Neuronal stem cell (in vitro differentiated cells): Measurements from ENCODE around the gene USP27X.

Experiments used
- DNase-seq: peaks from one replicate; pipeline ENCODE4 v3.0.0-alpha.2; 2013; ENCODE audit warnings: low spot score
- H2AFZ ChIP-seq: one replicate; pipeline ENCODE4 v1.6.1; 2013; ENCODE audit warnings: mild to moderate bottlenecking, low read length, inconsistent platforms
- H2AK5ac ChIP-seq: 2 replicates; pipeline ENCODE4 v1.6.1; 2013; ENCODE audit warnings: low read depth, mild to moderate bottlenecking, inconsistent platforms, low read length, moderate library complexity, mixed read lengths
- H2BK120ac ChIP-seq: 2 replicates; pipeline ENCODE4 v1.6.1; 2013; ENCODE audit warnings: low read depth, mild to moderate bottlenecking, inconsistent platforms, low read length, moderate library complexity, mixed read lengths
- H2BK12ac ChIP-seq: one replicate; pipeline ENCODE4 v1.6.1; 2013; ENCODE audit warnings: low read length, inconsistent platforms
- H2BK15ac ChIP-seq: 2 replicates; pipeline ENCODE4 v1.6.1; 2013; ENCODE audit warnings: mild to moderate bottlenecking, low read length, inconsistent platforms, mixed read lengths
- H2BK5ac ChIP-seq: one replicate; pipeline ENCODE4 v1.6.1; 2013; ENCODE audit warnings: inconsistent platforms, mild to moderate bottlenecking, low read length, moderate library complexity
- H3K14ac ChIP-seq: one replicate; pipeline ENCODE4 v1.6.1; 2013; ENCODE audit warnings: low read length, inconsistent platforms
- H3K18ac ChIP-seq: 2 replicates; pipeline ENCODE4 v1.6.1; 2013; ENCODE audit warnings: low read length, inconsistent platforms
- H3K23ac ChIP-seq: 2 replicates; pipeline ENCODE4 v1.6.1; 2013; ENCODE audit warnings: low read depth, mild to moderate bottlenecking, mixed read lengths, low read length, inconsistent platforms; ENCODE audit not compliant: poor library complexity
- H3K27ac ChIP-seq: replicated peaks from 3 replicates; pipeline ENCODE4 v1.5.1; 2013; ENCODE audit warnings: low read length, inconsistent platforms
- H3K27me3 ChIP-seq, 3 experiments: 2 replicates each; pipeline ENCODE4 v1.6.1; 2013; ENCODE audit warnings: low read length in 3 of 3, mild to moderate bottlenecking in 2 of 3, inconsistent platforms in 1 of 3, low read depth in 1 of 3, mixed read lengths in 1 of 3, moderate library complexity in 1 of 3; ENCODE audit not compliant: control insufficient read depth in 3 of 3, insufficient read depth in 3 of 3
- H3K36me3 ChIP-seq, 2 donors: replicated peaks in 1 of 2; 2 replicates each; pipeline ENCODE4 v1.6.1; 2013; ENCODE audit warnings: low read length in 2 of 2; ENCODE audit not compliant: control insufficient read depth in 2 of 2, insufficient read depth in 2 of 2
- H3K4ac ChIP-seq: 2 replicates; pipeline ENCODE4 v1.6.1; 2013; ENCODE audit warnings: inconsistent platforms, mild to moderate bottlenecking, low read length, moderate library complexity
- H3K4me1 ChIP-seq, 2 donors: 1 replicate in 1 of 2; 2 replicates in 1 of 2; pipeline ENCODE4 v1.6.1; 2013; ENCODE audit warnings: low read length in 2 of 2, low read depth in 1 of 2; ENCODE audit not compliant: control insufficient read depth in 2 of 2, insufficient read depth in 1 of 2
- H3K4me2 ChIP-seq: one replicate; pipeline ENCODE4 v1.6.1; 2013; ENCODE audit warnings: mild to moderate bottlenecking, low read length, inconsistent platforms; ENCODE audit not compliant: insufficient read depth, poor library complexity, severe bottlenecking
- H3K4me3 ChIP-seq, 2 donors: 2 replicates each; pipeline ENCODE4 v1.5.1; 2013; ENCODE audit warnings: low read length in 2 of 2, mild to moderate bottlenecking in 2 of 2, inconsistent platforms in 1 of 2, moderate library complexity in 1 of 2
- H3K79me1 ChIP-seq: one replicate; pipeline ENCODE4 v1.6.1; 2013; ENCODE audit warnings: low read depth, mild to moderate bottlenecking, inconsistent platforms, low read length, moderate library complexity
- H3K9ac ChIP-seq: one replicate; pipeline ENCODE4 v1.6.1; 2013; ENCODE audit warnings: mild to moderate bottlenecking, low read depth, low read length, inconsistent platforms; ENCODE audit not compliant: poor library complexity
- H3K9me3 ChIP-seq, 2 donors: replicated peaks in 1 of 2; 2 replicates each; pipeline versions ENCODE3 to v1.6.1; 2013; ENCODE audit warnings: low read length in 2 of 2, mild to moderate bottlenecking in 2 of 2, inconsistent platforms in 1 of 2, low read depth in 1 of 2, mixed read lengths in 1 of 2, moderate library complexity in 1 of 2; ENCODE audit not compliant: control insufficient read depth in 2 of 2, insufficient read depth in 1 of 2
- H4K8ac ChIP-seq: one replicate; pipeline ENCODE4 v1.6.1; 2013; ENCODE audit warnings: low read depth, mild to moderate bottlenecking, inconsistent platforms, low read length, moderate library complexity
- H4K91ac ChIP-seq: one replicate; pipeline ENCODE4 v1.6.1; 2013; ENCODE audit warnings: low read length, low read depth, mild to moderate bottlenecking, inconsistent platforms; ENCODE audit not compliant: poor library complexity
- WGBS, 2 donors: extraction: QIAGEN DNeasy Blood & Tissue Kit; methylation state at CpG; one replicate each; pipeline ENCODE4 v1.1.7; 2013; ENCODE audit warnings: missing lambda C conversion rate in 2 of 2, mixed read lengths in 1 of 2; ENCODE audit not compliant: insufficient read length in 2 of 2, insufficient replicate concordance in 1 of 2; ENCODE audit errors: extremely low coverage in 2 of 2; 5-methylcytosine and 5-hydroxymethylcytosine counted together

USP27X gene

GRCh38 chrX:49844611-49845010 is 34.7 kb upstream of the USP27X start:
- no peak overlapping the region for H3K4me2 ChIP-seq
- H3K18ac ChIP-seq, result no peak overlapping the region
- DNase-seq, result no peak
- H3K9me3 ChIP-seq, result no peaks in the 10 kb centered on the region
- no peak overlapping the region for H4K8ac ChIP-seq
- H3K27ac ChIP-seq, result no peak overlapping the region
- H3K4ac ChIP-seq, result no peak overlapping the region
- no peaks in the 10 kb centered on the region for H3K27me3 ChIP-seq
- no peaks in the 10 kb centered on the region for H3K36me3 ChIP-seq
- no CpG with 5 or more reads among the region's 8 CpGs for WGBS, 2 donors
- peaks cover 0 to 9% of the 10 kb centered on the region in 2 donors for H3K4me1 ChIP-seq
- no peak overlapping the region for H2BK5ac ChIP-seq
- H2AK5ac ChIP-seq, result no peak overlapping the region
- H3K23ac ChIP-seq, result no peak overlapping the region
- no peak overlapping the region for H2BK15ac ChIP-seq
- no peak overlapping the region for H3K9ac ChIP-seq
- no peaks in the 10 kb centered on the region for H3K79me1 ChIP-seq
- H2BK120ac ChIP-seq, result no peak overlapping the region
- no peak overlapping the region for H3K14ac ChIP-seq
- no peak overlapping the region for H2BK12ac ChIP-seq
- no peak overlapping the region for H2AFZ ChIP-seq
- H3K4me3 ChIP-seq, result no peak overlapping the region
- H4K91ac ChIP-seq, result no peak overlapping the region

GRCh38 chrX:49845701-49846403 is 33.4 kb upstream of the USP27X start:
- no CpG with 5 or more reads among the region's 4 CpGs for WGBS, 2 donors

GRCh38 chrX:49846522-49846921 is 32.8 kb upstream of the USP27X start:
- Histone ChIP-seq H2BK120ac (no peak overlapping the region), H3K18ac (no peak overlapping the region), H3K23ac (no peak overlapping the region), H2AK5ac (no peak overlapping the region), H3K4me3 (no peak overlapping the region), H3K4me1 (peaks cover 0 to 3% of the 10 kb centered on the region in 2 donors), H2AFZ (no peak overlapping the region), H3K14ac (no peak overlapping the region), H3K9ac (no peak overlapping the region), H3K27me3 (no peaks in the 10 kb centered on the region), H4K91ac (no peak overlapping the region), H3K27ac (no peak overlapping the region), H4K8ac (no peak overlapping the region), H3K4me2 (no peak overlapping the region), H3K36me3 (no peaks in the 10 kb centered on the region), H2BK15ac (no peak overlapping the region), H3K9me3 (no peaks in the 10 kb centered on the region), H3K79me1 (no peaks in the 10 kb centered on the region), H2BK12ac (no peak overlapping the region), H3K4ac (no peak overlapping the region), H2BK5ac (no peak overlapping the region)
- no CpG with 5 or more reads among the region's 1 CpG for WGBS, 2 donors
- DNase-seq, result no peak

More at GRCh38 chrX:49845701-49846403, 33.4 kb upstream of the USP27X start:
- no peak overlapping the region for H3K9ac ChIP-seq
- no peak overlapping the region for H4K91ac ChIP-seq
- H3K27ac ChIP-seq, result no peak overlapping the region
- no peak overlapping the region for H3K4me3 ChIP-seq
- H3K4ac ChIP-seq, result no peak overlapping the region
- no peaks in the 10 kb centered on the region for H3K27me3 ChIP-seq
- no peaks in the 10 kb centered on the region for H3K79me1 ChIP-seq
- H3K23ac ChIP-seq, result no peak overlapping the region
- no peak for DNase-seq
- H3K4me2 ChIP-seq, result no peak overlapping the region
- no peaks in the 10 kb centered on the region for H3K36me3 ChIP-seq
- no peaks in the 10 kb centered on the region for H3K9me3 ChIP-seq
- H2AFZ ChIP-seq, result no peak overlapping the region
- no peak overlapping the region for H2BK5ac ChIP-seq
- H4K8ac ChIP-seq, result no peak overlapping the region
- H2AK5ac ChIP-seq, result no peak overlapping the region
- no peak overlapping the region for H3K14ac ChIP-seq
- no peak overlapping the region for H3K18ac ChIP-seq
- H2BK120ac ChIP-seq, result no peak overlapping the region
- H2BK12ac ChIP-seq, result no peak overlapping the region
- H3K4me1 ChIP-seq, result peaks cover 0 to 9% of the 10 kb centered on the region in 2 donors
- H2BK15ac ChIP-seq, result no peak overlapping the region

GRCh38 chrX:49848275-49848674 is 31.0 kb upstream of the USP27X start:
- no peak overlapping the region for H2AFZ ChIP-seq
- H4K8ac ChIP-seq, result no peak overlapping the region
- H2AK5ac ChIP-seq, result no peak overlapping the region
- H3K18ac ChIP-seq, result no peak overlapping the region
- H3K27me3 ChIP-seq, result peaks cover 0 to 6% (median 0%) of the 10 kb centered on the region in 3 experiments
- no peak overlapping the region for H4K91ac ChIP-seq
- H3K9me3 ChIP-seq, result no peaks in the 10 kb centered on the region
- H3K9ac ChIP-seq, result no peak overlapping the region
- no peak overlapping the region for H2BK5ac ChIP-seq
- H2BK15ac ChIP-seq, result no peak overlapping the region
- DNase-seq, result no peak
- no peak overlapping the region for H2BK120ac ChIP-seq
- H3K27ac ChIP-seq, result no peak overlapping the region
- no peak overlapping the region for H3K4ac ChIP-seq
- H3K14ac ChIP-seq, result no peak overlapping the region
- no peaks in the 10 kb centered on the region for H3K36me3 ChIP-seq
- no peaks in the 10 kb centered on the region for H3K79me1 ChIP-seq
- no peak overlapping the region for H3K4me2 ChIP-seq
- no peak overlapping the region for H3K4me3 ChIP-seq
- H2BK12ac ChIP-seq, result no peak overlapping the region
- H3K23ac ChIP-seq, result no peak overlapping the region
- peaks cover 0 to 3% of the 10 kb centered on the region in 2 donors for H3K4me1 ChIP-seq
- WGBS, 2 donors, result no CpG with 5 or more reads among the region's 3 CpGs
